CD4-positive, CD25-positive, alpha-beta regulatory T cell (primary cell): ENCODE measurements around the gene PHACTR1. TPM values are rescaled to one million over a fixed set of nuclear protein-coding genes. Genes with fewer than 3 reads are reported as not detected.

Experiments used
- ATAC-seq, 2 donors: fragments of 150-1000 bp; cut with Tn5 transposase; one replicate each; pipeline ENCODE4 v1.10.0; 2021; ENCODE audit warnings: low read depth in 2 of 2, moderate number of reproducible peaks in 2 of 2, moderate library complexity in 1 of 2
- DNase-seq, 3 donors: peaks; one replicate each; pipeline versions ENCODE4 v3.0.0 to v3.0.0-alpha.2; 2012 to 2022; ENCODE audit warnings: mixed read lengths in 1 of 3
- H3K27ac ChIP-seq: one replicate; pipeline ENCODE4 v1.7.0; 2013; ENCODE audit warnings: mild to moderate bottlenecking, low read length; ENCODE audit not compliant: insufficient read depth, poor library complexity, severe bottlenecking
- H3K27me3 ChIP-seq: one replicate; pipeline ENCODE4 v1.7.0; 2013; ENCODE audit warnings: low read length; ENCODE audit not compliant: control insufficient read depth, insufficient read depth
- H3K36me3 ChIP-seq: one replicate; pipeline ENCODE4 v1.7.0; 2013; ENCODE audit warnings: mild to moderate bottlenecking, low read length, moderate library complexity; ENCODE audit not compliant: control insufficient read depth, insufficient read depth
- H3K4me1 ChIP-seq: 2 replicates; pipeline ENCODE4 v1.7.0; 2013; ENCODE audit warnings: mild to moderate bottlenecking, low read length; ENCODE audit not compliant: insufficient read depth, control insufficient read depth, poor library complexity, severe bottlenecking
- H3K4me3 ChIP-seq: one replicate; pipeline ENCODE4 v1.7.0; 2013; ENCODE audit warnings: low read depth, mild to moderate bottlenecking, low read length, moderate library complexity
- H3K9me3 ChIP-seq, 2 experiments: 1 replicate in 1 of 2; 2 replicates in 1 of 2; pipeline ENCODE4 v1.7.0; 2013; ENCODE audit warnings: low read length in 2 of 2, mild to moderate bottlenecking in 1 of 2, moderate library complexity in 1 of 2; ENCODE audit not compliant: control insufficient read depth in 2 of 2
- H3K27ac Mint-ChIP-seq, 3 donors: one replicate each; pipeline ENCODE4 v1.8.0; 2020 to 2022; ENCODE audit warnings: mild to moderate bottlenecking in 3 of 3, mixed read lengths in 3 of 3, moderate library complexity in 2 of 3
- H3K27me3 Mint-ChIP-seq: one replicate; pipeline ENCODE4 v1.8.0; 2022; ENCODE audit warnings: mild to moderate bottlenecking, mixed read lengths
- H3K36me3 Mint-ChIP-seq: one replicate; pipeline ENCODE4 v1.8.0; 2020; ENCODE audit warnings: mixed read lengths
- H3K4me1 Mint-ChIP-seq, 4 donors: one replicate each; pipeline ENCODE4 v1.8.0; 2020 to 2022; ENCODE audit warnings: mixed read lengths in 4 of 4, mild to moderate bottlenecking in 1 of 4
- H3K4me3 Mint-ChIP-seq, 4 donors: one replicate each; pipeline ENCODE4 v1.8.0; 2020 to 2022; ENCODE audit warnings: mild to moderate bottlenecking in 4 of 4, mixed read lengths in 4 of 4, moderate library complexity in 3 of 4
- H3K9me3 Mint-ChIP-seq, 7 donors: one replicate each; pipeline ENCODE4 v1.8.0; 2020 to 2022; ENCODE audit warnings: mixed read lengths in 7 of 7, mild to moderate bottlenecking in 3 of 7, moderate library complexity in 2 of 7
- polyA plus RNA-seq, 4 donors: library from polyadenylated mRNA; unstranded; fragments of 300-500 nt; fragmentation: Illumina TruSeq; gene quantifications; one replicate each; pipeline ENCODE4 v1.2.3, GENCODE V29; 2021
- total RNA-seq: library from RNA; stranded (reverse); gene quantifications from one replicate; pipeline ENCODE4 v1.2.3, GENCODE V29; 2022

Gene PHACTR1
- total and polyA plus RNA-seq, 5 donors from 2014 or later: 0.28 to 1.6 (median 0.38) TPM

DNA sequence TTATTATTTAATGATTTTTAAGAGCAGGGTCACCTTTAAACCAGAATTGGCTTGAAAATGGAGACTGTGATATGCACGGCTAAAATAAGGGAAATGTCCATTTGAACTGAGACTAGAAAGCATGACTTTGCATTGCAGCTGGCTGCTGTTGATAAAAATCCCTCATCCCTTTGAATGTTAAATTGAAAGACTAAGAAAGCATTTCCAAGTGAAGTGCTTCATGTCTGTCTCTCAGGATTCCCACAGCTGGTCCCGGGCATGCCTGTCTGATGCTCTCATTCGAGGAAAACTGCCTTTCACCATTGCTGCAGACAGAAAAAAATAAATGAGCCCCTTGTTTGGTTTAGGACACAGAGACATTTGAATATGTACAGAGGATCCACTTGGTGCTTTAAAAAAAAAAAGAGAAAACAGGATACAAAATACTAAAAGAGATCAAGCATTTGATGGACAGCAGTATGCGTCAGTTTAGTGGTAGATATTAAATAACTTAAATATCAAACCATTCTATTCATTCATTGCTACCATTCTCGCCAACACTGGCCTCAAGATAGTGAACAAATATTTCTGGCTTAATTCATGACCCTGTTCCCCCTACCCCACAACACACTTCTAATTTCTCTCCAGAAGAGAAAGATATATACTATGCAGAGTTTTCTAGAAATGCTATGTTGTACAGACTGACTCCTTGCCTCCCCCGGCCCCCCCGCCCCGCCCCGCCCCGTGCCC lies 556.8 kb downstream of the PHACTR1 start:
- Histone ChIP-seq H3K4me1 (peaks cover 15% of the 10 kb centered on the region), H3K4me3 (no peak overlapping the region), H3K27ac (no peak overlapping the region), H3K27me3 (no peaks in the 10 kb centered on the region), H3K9me3 (no peaks in the 10 kb centered on the region), H3K36me3 (no peaks in the 10 kb centered on the region)
- no peak for DNase-seq
- peaks cover 7% of the 10 kb centered on the region for H3K36me3 Mint-ChIP-seq
- no peak for ATAC-seq
- peaks cover 0 to 2% (median 0%) of the 10 kb centered on the region in 7 donors for H3K9me3 Mint-ChIP-seq
- H3K4me1 Mint-ChIP-seq: peaks cover 0 to 23% (median 17%) of the 10 kb centered on the region in 4 donors
- H3K4me3 Mint-ChIP-seq: peak overlapping the region in 3 of 4 donors; percentile 11 to 84 (median 73)
- peak overlapping the region in 2 of 3 donors; percentile 27 to 31 for H3K27ac Mint-ChIP-seq
- no peaks in the 10 kb centered on the region for H3K27me3 Mint-ChIP-seq

- no peaks in the 10 kb centered on the region for H3K27me3 ChIP-seq
- H3K36me3 Mint-ChIP-seq: peaks cover 10% of the 10 kb centered on the region
- ATAC-seq (peak; percentile 69 to 71), DNase-seq (peak; percentile 18 to 41 (median 24))
- no peaks in the 10 kb centered on the region for H3K36me3 ChIP-seq
- peak overlapping the region; percentile 11 to 77 (median 50) for H3K4me3 Mint-ChIP-seq
- H3K27me3 Mint-ChIP-seq: no peaks in the 10 kb centered on the region
- peaks cover 15% of the 10 kb centered on the region for H3K4me1 ChIP-seq
- peak overlapping the region; percentile 5 to 61 (median 31) for H3K27ac Mint-ChIP-seq
- peaks cover 0 to 2% (median 0%) of the 10 kb centered on the region in 7 donors for H3K9me3 Mint-ChIP-seq
- H3K9me3 ChIP-seq: no peaks in the 10 kb centered on the region
- peaks cover 0 to 23% (median 17%) of the 10 kb centered on the region in 4 donors for H3K4me1 Mint-ChIP-seq
- H3K27ac ChIP-seq: no peak overlapping the region
- peak overlapping the region; percentile 24 for H3K4me3 ChIP-seq
Observed at GRCh38 chr6:13273931-13274706, 557.6 kb downstream of the PHACTR1 start.

- no peak for DNase-seq
- Mint-ChIP-seq H3K27ac (peak overlapping the region; percentile 46 to 69 (median 67)), H3K4me1 (peaks cover 0 to 23% (median 17%) of the 10 kb centered on the region in 4 donors), H3K36me3 (peaks cover 7% of the 10 kb centered on the region), H3K4me3 (peak overlapping the region in 1 of 4 donors; percentile 44), H3K27me3 (no peaks in the 10 kb centered on the region), H3K9me3 (no peaks in the 10 kb centered on the region)
- ATAC-seq: no peak
- no peaks in the 10 kb centered on the region for H3K9me3 ChIP-seq
- no peak overlapping the region for H3K27ac ChIP-seq
- H3K27me3 ChIP-seq: no peaks in the 10 kb centered on the region
- H3K4me3 ChIP-seq: no peak overlapping the region
- peaks cover 15% of the 10 kb centered on the region for H3K4me1 ChIP-seq
- no peaks in the 10 kb centered on the region for H3K36me3 ChIP-seq
Observed at GRCh38 chr6:13274707-13275434, 558.3 kb downstream of the PHACTR1 start.

GRCh38 chr6:13275435-13275989 lies 558.9 kb downstream of the PHACTR1 start:
- Histone ChIP-seq H3K27ac (no peak overlapping the region), H3K27me3 (no peaks in the 10 kb centered on the region), H3K9me3 (no peaks in the 10 kb centered on the region), H3K36me3 (no peaks in the 10 kb centered on the region), H3K4me3 (no peak overlapping the region), H3K4me1 (peaks cover 15% of the 10 kb centered on the region)
- peaks cover 0 to 27% (median 17%) of the 10 kb centered on the region in 4 donors for H3K4me1 Mint-ChIP-seq
- no peaks in the 10 kb centered on the region for H3K27me3 Mint-ChIP-seq
- H3K4me3 Mint-ChIP-seq: no peak overlapping the region
- no peaks in the 10 kb centered on the region for H3K9me3 Mint-ChIP-seq
- DNase-seq (no peak), ATAC-seq (no peak)
- H3K27ac Mint-ChIP-seq: peak overlapping the region; percentile 46 to 69 (median 67)
- H3K36me3 Mint-ChIP-seq: peaks cover 7% of the 10 kb centered on the region

- no peaks in the 10 kb centered on the region for H3K9me3 ChIP-seq
- no peaks in the 10 kb centered on the region for H3K36me3 ChIP-seq
- no peak overlapping the region for H3K4me3 ChIP-seq
- H3K4me1 ChIP-seq: peaks cover 15% of the 10 kb centered on the region
- no peak for DNase-seq
- Mint-ChIP-seq H3K36me3 (peaks cover 4% of the 10 kb centered on the region), H3K27me3 (no peaks in the 10 kb centered on the region), H3K27ac (peak overlapping the region in 1 of 3 donors; percentile 9), H3K9me3 (no peaks in the 10 kb centered on the region), H3K4me3 (no peak overlapping the region), H3K4me1 (peaks cover 0 to 24% (median 17%) of the 10 kb centered on the region in 4 donors)
- H3K27ac ChIP-seq: no peak overlapping the region
- no peaks in the 10 kb centered on the region for H3K27me3 ChIP-seq
- ATAC-seq: no peak
Observed at GRCh38 chr6:13277231-13277630, 560.7 kb downstream of the PHACTR1 start.

- Mint-ChIP-seq H3K4me1 (peaks cover 0 to 21% (median 14%) of the 10 kb centered on the region in 4 donors), H3K4me3 (no peak overlapping the region), H3K27me3 (no peaks in the 10 kb centered on the region), H3K36me3 (peaks cover 3% of the 10 kb centered on the region), H3K9me3 (no peaks in the 10 kb centered on the region), H3K27ac (no peak overlapping the region)
- no peak for DNase-seq
- Histone ChIP-seq H3K4me3 (no peak overlapping the region), H3K4me1 (peaks cover 13% of the 10 kb centered on the region), H3K9me3 (no peaks in the 10 kb centered on the region), H3K36me3 (no peaks in the 10 kb centered on the region), H3K27me3 (no peaks in the 10 kb centered on the region), H3K27ac (no peak overlapping the region)
- no peak for ATAC-seq
Observed at GRCh38 chr6:13278164-13278563, 561.6 kb downstream of the PHACTR1 start.

DNA sequence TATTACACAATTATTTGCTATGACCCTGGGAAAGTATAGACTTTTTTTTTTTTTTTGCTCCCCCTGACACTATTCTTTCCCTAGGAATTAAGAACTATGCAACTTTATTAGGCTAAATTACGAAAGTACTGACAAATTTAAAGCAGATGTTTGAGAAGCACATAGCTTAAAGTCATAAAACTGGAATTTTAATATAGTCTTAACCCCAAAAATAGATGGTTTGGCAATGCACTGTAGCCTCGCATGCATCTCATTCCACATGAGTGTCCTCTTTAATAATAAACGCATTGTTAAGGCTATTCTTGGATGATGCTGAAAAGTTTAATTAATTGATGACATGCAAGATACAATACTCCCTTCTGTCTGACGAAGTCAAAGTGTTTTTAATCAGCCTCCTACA lies 562.4 kb downstream of the PHACTR1 start:
- Mint-ChIP-seq H3K36me3 (peaks cover 3% of the 10 kb centered on the region), H3K4me1 (peaks cover 0 to 13% (median 7%) of the 10 kb centered on the region in 4 donors), H3K27me3 (no peaks in the 10 kb centered on the region), H3K4me3 (no peak overlapping the region), H3K27ac (no peak overlapping the region), H3K9me3 (no peaks in the 10 kb centered on the region)
- Histone ChIP-seq H3K27ac (no peak overlapping the region), H3K9me3 (no peaks in the 10 kb centered on the region), H3K27me3 (no peaks in the 10 kb centered on the region), H3K4me1 (peaks cover 5% of the 10 kb centered on the region), H3K36me3 (no peaks in the 10 kb centered on the region), H3K4me3 (no peak overlapping the region)
- ATAC-seq: no peak
- no peak for DNase-seq
